A549 treated with AZD9567 at 1 μM for 4 hours (cell line): ENCODE results near the gene HOXA5. TPM values are rescaled to one million over a fixed set of nuclear protein-coding genes. Genes with fewer than 3 reads are reported as not detected.

Experiments
- total RNA-seq: library from RNA; stranded (reverse); fragments of 200-300 nt; extraction: Qiagen RNA extraction; gene quantifications from 5 replicates; pipeline ENCODE4 v1.2.3, GENCODE V29; 2022; ENCODE audit not compliant: insufficient read depth

The HOXA5 gene
- total RNA-seq, 1 experiment from 2014 or later: 4.9 TPM

Other genes starting within 250 kb of the HOXA5 start
- gene HOXA1, start 47.7 kb downstream of the HOXA5 start, total RNA-seq: 1.3 to 3.9 TPM (median 2.8 TPM) in 5 replicates
- gene HOXA2, start 41.0 kb downstream of the HOXA5 start, total RNA-seq: 0.58 to 1.9 TPM (median 0.73 TPM) in 5 replicates
- 1.1 to 1.7 TPM (median 1.4 TPM) in 4 of 5 replicates, not detected in the other for gene HOXA4, start 12.9 kb downstream of the HOXA5 start, total RNA-seq
- gene HOXA6, start 4.1 kb upstream of the HOXA5 start, total RNA-seq: 0.94 to 1.8 TPM (median 1.5 TPM) in 4 of 5 replicates, not detected in the other
- gene HOXA3, start 8.9 kb upstream of the HOXA5 start, total RNA-seq: 3.6 to 6.3 TPM (median 5.2 TPM) in 5 replicates
- 3.0 to 3.9 TPM (median 3.7 TPM) in 5 replicates for gene HOXA7, start 13.0 kb upstream of the HOXA5 start, total RNA-seq
- 0.24 to 0.67 TPM (median 0.60 TPM) in 4 of 5 replicates, not detected in the other for gene HOXA9, start 21.9 kb upstream of the HOXA5 start, total RNA-seq
- 5.9 to 7.8 TPM (median 6.2 TPM) in 5 replicates for gene HOXA10, start 30.6 kb upstream of the HOXA5 start, total RNA-seq
- 0.31 to 0.49 TPM (median 0.38 TPM) in 4 of 5 replicates, not detected in the other for gene HOXA11, start 41.6 kb upstream of the HOXA5 start, total RNA-seq
- gene HOXA13, start 56.4 kb upstream of the HOXA5 start, total RNA-seq: 0.88 to 2.3 TPM (median 2.1 TPM) in 5 replicates
- gene EVX1, start 99.1 kb upstream of the HOXA5 start, total RNA-seq: 0.05 to 0.14 TPM (median 0.06 TPM) in 4 of 5 replicates, not detected in the other